Astrocyte (in vitro differentiated cells and primary cell): Measurements from ENCODE around the gene TAF11. TPM values are rescaled to one million over a fixed set of nuclear protein-coding genes. Genes with fewer than 3 reads are reported as not detected.
A peak's percentile ranks its signal among the peaks of the same experiment; 100 is the strongest.

Experiments
- DNase-seq: peaks from one replicate; pipeline ENCODE4 v3.0.0-alpha.2; 2010; ENCODE audit warnings: low read depth
- FAIRE-seq: peaks from 2 replicates; lab custom pipeline; 2011; peaks lifted over from hg19 to GRCh38; lab: Jason Lieb, UNC
- H2AFZ ChIP-seq: 2 replicates; pipeline ENCODE4 v1.6.0; 2012; ENCODE audit warnings: low read depth, low read length, inconsistent platforms
- H3K27ac ChIP-seq: 2 replicates; pipeline ENCODE4 v1.5.1; 2011; ENCODE audit warnings: low read depth, low read length, inconsistent platforms
- H3K27me3 ChIP-seq: 2 replicates; pipeline ENCODE4 v1.6.0; 2011; ENCODE audit warnings: low read length, inconsistent platforms; ENCODE audit not compliant: insufficient read depth
- H3K36me3 ChIP-seq: 2 replicates; pipeline ENCODE4 v1.5.1; 2011; ENCODE audit warnings: low read length, inconsistent platforms; ENCODE audit not compliant: insufficient read depth
- H3K4me1 ChIP-seq: 2 replicates; pipeline ENCODE4 v1.5.1; 2011; ENCODE audit warnings: low read length, inconsistent platforms; ENCODE audit not compliant: insufficient read depth
- H3K4me2 ChIP-seq: 2 replicates; pipeline ENCODE4 v1.6.0; 2012; ENCODE audit warnings: low read length, inconsistent platforms
- H3K4me3 ChIP-seq: 2 replicates; pipeline ENCODE4 v1.5.1; 2011; ENCODE audit warnings: low read depth, mild to moderate bottlenecking, low read length, inconsistent platforms; ENCODE audit not compliant: insufficient read depth
- H3K79me2 ChIP-seq: 2 replicates; pipeline ENCODE4 v1.6.0; 2012; ENCODE audit warnings: mild to moderate bottlenecking, low read length, inconsistent platforms; ENCODE audit not compliant: insufficient read depth
- H3K9ac ChIP-seq: 2 replicates; pipeline ENCODE4 v1.6.0; 2012; ENCODE audit warnings: mild to moderate bottlenecking, low read length, inconsistent platforms
- H3K9me3 ChIP-seq: 2 replicates; pipeline ENCODE4 v1.5.1; 2012; ENCODE audit warnings: low read depth, mild to moderate bottlenecking, low read length, inconsistent platforms; ENCODE audit not compliant: insufficient read depth
- H4K20me1 ChIP-seq: 2 replicates; pipeline ENCODE4 v1.6.0; 2012; ENCODE audit warnings: low read length, inconsistent platforms; ENCODE audit not compliant: insufficient read depth
- H3K27ac Mint-ChIP-seq: one replicate; pipeline ENCODE4 v1.8.0; 2021; ENCODE audit warnings: mild to moderate bottlenecking, mixed read lengths; ENCODE audit not compliant: unreplicated experiment
- H3K27me3 Mint-ChIP-seq: one replicate; pipeline ENCODE4 v1.8.0; 2021; ENCODE audit warnings: low read depth, mixed read lengths; ENCODE audit not compliant: unreplicated experiment
- H3K36me3 Mint-ChIP-seq: one replicate; pipeline ENCODE4 v1.8.0; 2021; ENCODE audit warnings: low read depth, mixed read lengths; ENCODE audit not compliant: unreplicated experiment
- H3K4me1 Mint-ChIP-seq: one replicate; pipeline ENCODE4 v1.8.0; 2021; ENCODE audit warnings: low read depth, mixed read lengths; ENCODE audit not compliant: unreplicated experiment
- H3K4me3 Mint-ChIP-seq: one replicate; pipeline ENCODE4 v1.8.0; 2021; ENCODE audit warnings: mild to moderate bottlenecking, moderate library complexity, mixed read lengths; ENCODE audit not compliant: unreplicated experiment
- H3K9me3 Mint-ChIP-seq: one replicate; pipeline ENCODE4 v1.8.0; 2021; ENCODE audit warnings: mild to moderate bottlenecking, mixed read lengths; ENCODE audit not compliant: unreplicated experiment
- CTCF ChIP-seq: IDR thresholded peaks from 2 replicates; pipeline ENCODE4 v1.5.1; 2011; ENCODE audit warnings: low read depth, mild to moderate bottlenecking, inconsistent platforms, low read length, moderate library complexity; ENCODE audit not compliant: insufficient read depth
- EZH2 ChIP-seq: IDR thresholded peaks from 2 replicates; pipeline ENCODE4 v1.6.1; 2012; ENCODE audit warnings: mild to moderate bottlenecking, low read length, inconsistent platforms; ENCODE audit not compliant: insufficient read depth
- total RNA-seq: library from RNA; stranded (reverse); gene quantifications from 2 replicates; pipeline ENCODE4 v1.2.1, GENCODE V29; 2021

Gene TAF11
- total RNA-seq, 1 donor from 2014 or later = 32.6 TPM

DNA sequence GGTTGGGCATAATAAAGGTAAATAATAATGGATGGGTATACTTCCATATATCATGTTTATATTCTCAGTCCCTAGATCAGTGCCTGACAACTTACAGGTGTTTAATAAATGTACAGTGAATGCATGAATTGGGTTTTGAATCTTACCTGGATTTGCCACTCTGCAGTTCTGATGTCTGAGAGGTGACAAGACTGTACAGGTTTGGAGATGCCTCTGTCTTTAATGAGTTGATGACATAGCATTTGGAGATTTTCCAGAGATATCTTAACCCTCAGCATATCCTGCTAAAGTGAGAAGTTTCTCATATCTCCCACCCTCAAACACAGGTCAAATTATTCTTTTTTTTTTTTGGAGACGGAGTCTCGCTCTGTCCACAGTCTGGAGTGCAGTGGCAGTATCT lies 3.5 kb upstream of the TAF11 start:
- Histone ChIP-seq H3K9me3 (no peaks in the 10 kb centered on the region), H3K9ac (no peak overlapping the region), H2AFZ (no peak overlapping the region), H3K4me1 (peaks cover 5% of the 10 kb centered on the region), H4K20me1 (peaks cover 47% of the 10 kb centered on the region), H3K4me2 (no peak overlapping the region), H3K79me2 (peaks cover 48% of the 10 kb centered on the region), H3K36me3 (no peaks in the 10 kb centered on the region), H3K27me3 (no peaks in the 10 kb centered on the region), H3K27ac (no peak overlapping the region), H3K4me3 (no peak overlapping the region)
- FAIRE-seq = no peak
- peaks cover 6% of the 10 kb centered on the region for H3K4me1 Mint-ChIP-seq
- no peaks in the 10 kb centered on the region for H3K9me3 Mint-ChIP-seq
- no peak overlapping the region for H3K27ac Mint-ChIP-seq
- TF ChIP-seq CTCF (no peak), EZH2 (no peak)
- no peaks in the 10 kb centered on the region for H3K36me3 Mint-ChIP-seq
- H3K27me3 Mint-ChIP-seq = no peaks in the 10 kb centered on the region
- DNase-seq = no peak
- peak overlapping the region; percentile 93 for H3K4me3 Mint-ChIP-seq

DNA sequence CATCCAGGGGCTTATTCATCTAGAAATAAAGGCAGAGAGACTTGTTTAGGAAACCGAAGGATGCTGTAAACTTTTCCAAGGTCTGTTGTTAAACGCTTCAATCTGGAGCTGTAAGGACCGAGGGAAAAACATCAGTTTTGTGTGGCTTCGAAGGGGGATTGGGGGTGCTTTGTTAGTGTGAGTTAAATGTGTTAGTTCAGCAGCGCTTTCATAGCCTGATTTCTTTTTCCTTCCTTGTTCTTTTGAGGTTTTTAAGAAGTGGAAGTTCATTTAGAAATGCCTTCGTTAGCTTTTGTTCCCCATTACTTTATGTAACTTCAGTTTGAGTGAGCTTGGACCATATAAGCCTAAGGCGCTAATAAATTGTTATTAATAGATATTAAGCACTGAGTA lies 2.7 kb upstream of the TAF11 start:
- Histone ChIP-seq H4K20me1 (peaks cover 43% of the 10 kb centered on the region), H3K27me3 (no peaks in the 10 kb centered on the region), H3K79me2 (peaks cover 50% of the 10 kb centered on the region), H3K4me1 (peaks cover 5% of the 10 kb centered on the region), H3K36me3 (no peaks in the 10 kb centered on the region), H3K4me3 (peak overlapping the region; percentile 90), H2AFZ (no peak overlapping the region), H3K27ac (no peak overlapping the region), H3K9me3 (no peaks in the 10 kb centered on the region), H3K4me2 (peak overlapping the region; percentile 85), H3K9ac (peak overlapping the region; percentile 92)
- Mint-ChIP-seq H3K36me3 (no peaks in the 10 kb centered on the region), H3K4me3 (peak overlapping the region; percentile 93), H3K27ac (no peak overlapping the region), H3K27me3 (no peaks in the 10 kb centered on the region), H3K9me3 (no peaks in the 10 kb centered on the region), H3K4me1 (peaks cover 6% of the 10 kb centered on the region)
- no peak for FAIRE-seq
- DNase-seq = no peak
- no peak for TF ChIP-seq CTCF
- no peak for TF ChIP-seq EZH2

DNA sequence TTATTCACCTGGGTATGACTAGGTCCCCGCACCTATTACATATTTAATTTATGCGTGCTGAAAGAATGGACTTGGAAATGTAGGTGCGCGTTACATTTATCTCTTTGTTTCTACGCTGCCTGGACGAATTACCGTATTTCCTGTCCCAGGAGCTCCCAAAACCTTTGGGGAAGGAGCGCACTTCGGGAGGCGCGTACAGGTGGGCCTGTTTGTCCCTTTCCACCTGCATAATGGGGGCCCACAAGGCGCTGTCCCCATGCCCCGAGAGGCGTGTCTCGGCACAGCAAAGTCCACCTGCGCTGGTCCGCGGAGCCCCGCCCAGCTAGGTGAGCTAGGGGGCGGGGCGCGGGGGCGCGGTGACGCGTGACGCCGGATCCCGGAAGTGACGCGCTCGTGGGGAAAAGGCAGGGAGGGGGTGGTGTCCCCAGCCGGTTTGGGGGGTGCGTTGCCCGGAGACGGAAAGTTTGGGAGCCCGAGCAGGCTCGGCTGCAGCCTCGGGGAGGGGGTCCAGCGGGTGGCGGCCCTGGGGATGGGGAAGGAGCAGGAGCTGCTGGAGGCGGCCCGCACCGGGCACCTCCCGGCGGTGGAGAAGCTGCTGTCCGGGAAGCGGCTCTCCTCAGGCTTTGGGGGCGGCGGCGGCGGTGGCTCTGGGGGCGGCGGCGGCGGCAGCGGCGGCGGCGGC lies 1.2 kb upstream of the TAF11 start, which contains the start of gene ANKS1A:
Gene ANKS1A (plus strand): TSS at position 382 of the 682 bp plus-strand sequence. CDS start 148 bp downstream, at position 530.
- peaks cover 5% of the 10 kb centered on the region for H3K4me1 ChIP-seq
- peak within 1 kb of the TSS; percentile 94 for H3K27ac Mint-ChIP-seq
- H4K20me1 ChIP-seq = peaks cover 38% of the 10 kb centered on the region
- peak within 1 kb of the TSS; percentile 85 for H3K4me2 ChIP-seq
- H3K27me3 Mint-ChIP-seq = no peaks in the 10 kb centered on the region
- H3K4me1 Mint-ChIP-seq = peaks cover 8% of the 10 kb centered on the region
- peak within 1 kb of the TSS; percentile 90 for H3K4me3 ChIP-seq
- TF ChIP-seq CTCF = no peak
- TF ChIP-seq EZH2 = no peak
- peak within 1 kb of the TSS; percentile 98 for H3K4me3 Mint-ChIP-seq
- peak within 1 kb of the TSS; percentile 82 for H3K27ac ChIP-seq
- H3K36me3 Mint-ChIP-seq = no peaks in the 10 kb centered on the region
- H2AFZ ChIP-seq = peak within 1 kb of the TSS; percentile 93
- H3K27me3 ChIP-seq = no peaks in the 10 kb centered on the region
- peaks cover 5% of the 10 kb centered on the region for H3K36me3 ChIP-seq
- DNase-seq (peak; percentile 18), FAIRE-seq (no peak)
- H3K79me2 ChIP-seq = peaks cover 65% of the 10 kb centered on the region
- H3K9ac ChIP-seq = peak within 1 kb of the TSS; percentile 92
- no peaks in the 10 kb centered on the region for H3K9me3 ChIP-seq
- no peaks in the 10 kb centered on the region for H3K9me3 Mint-ChIP-seq
